HG03571 (cell line): Measurements from ENCODE around the gene UNC5B.

Experiments used
- ATAC-seq: cut with Tn5 transposase; IDR thresholded peaks from one replicate; pipeline ENCODE4 v1.9.1; 2021; ENCODE audit not compliant: unreplicated experiment

The UNC5B gene

DNA sequence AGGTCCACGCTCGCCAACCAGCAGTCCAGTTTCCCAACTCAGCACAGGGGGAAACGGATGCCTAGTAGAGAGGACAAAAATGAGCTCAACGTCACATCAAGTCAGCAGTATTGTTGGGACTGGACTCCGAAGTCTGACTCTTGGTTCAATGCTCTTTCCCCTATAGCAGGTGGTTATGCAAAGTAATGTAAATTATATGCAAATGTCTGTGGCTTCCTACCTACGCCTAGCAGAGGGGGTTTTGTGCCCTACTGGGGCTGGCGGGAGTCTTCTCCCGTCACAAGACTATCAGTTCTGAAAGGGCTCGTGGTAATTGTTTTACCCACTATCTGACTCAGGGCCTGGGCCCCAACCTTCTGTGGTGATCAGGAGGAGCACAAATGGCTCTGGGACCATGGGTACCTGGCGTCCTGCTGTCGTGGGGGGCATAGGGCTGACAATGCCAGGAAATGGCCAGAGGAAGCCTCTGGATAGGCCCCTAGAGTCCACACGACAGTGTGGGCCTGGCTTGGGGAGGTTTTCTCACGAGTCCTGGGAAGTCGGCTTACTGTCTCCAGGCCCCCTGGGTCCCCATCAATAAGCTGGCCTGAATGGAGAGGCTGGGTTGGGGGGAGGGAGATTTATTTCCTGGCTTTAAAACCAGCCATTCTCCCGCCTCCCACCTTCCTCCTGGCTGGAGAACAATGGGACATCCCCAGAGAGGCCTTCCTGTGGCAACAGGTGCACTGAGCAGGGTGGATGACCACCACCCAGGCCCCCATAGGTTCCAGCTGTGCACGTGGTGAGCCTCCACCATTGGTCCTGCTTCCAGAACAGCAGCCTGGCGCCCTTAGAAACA, 41.8 kb downstream of the UNC5B start:
- ATAC-seq = no peak

DNA sequence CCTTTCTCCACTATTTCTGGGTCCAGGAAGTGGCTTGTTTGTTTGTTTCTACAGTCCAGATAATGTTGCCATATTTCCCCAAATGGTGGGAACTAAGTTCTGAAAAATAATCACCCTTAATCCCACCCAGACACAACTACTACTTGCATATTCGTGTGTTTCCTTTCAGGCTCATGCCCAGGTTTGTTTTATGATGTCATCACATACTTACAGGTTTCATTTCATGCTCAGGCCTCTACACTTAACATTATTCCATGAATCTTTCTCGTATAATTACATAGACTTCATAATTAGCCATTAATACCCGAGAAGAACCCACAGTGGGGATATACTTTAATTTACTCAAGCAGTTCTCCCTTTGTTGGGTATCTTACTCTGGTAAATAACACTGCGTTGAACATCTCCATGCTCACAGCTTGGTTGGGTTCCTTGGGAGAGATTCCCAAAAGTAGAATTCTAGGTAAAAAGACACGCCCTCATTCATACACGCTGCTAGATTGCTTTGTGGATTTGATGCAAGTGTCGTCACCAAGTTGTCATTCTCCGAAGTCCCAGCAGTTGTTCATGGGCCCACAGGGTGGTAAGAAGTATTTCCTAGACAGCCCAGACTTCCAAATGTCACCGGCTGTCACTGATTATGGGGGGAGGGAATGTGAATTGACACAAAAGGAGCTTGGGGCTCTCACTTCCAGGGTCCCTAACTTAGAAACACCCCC, 42.6 kb downstream of the UNC5B start:
- ATAC-seq = no peak

DNA sequence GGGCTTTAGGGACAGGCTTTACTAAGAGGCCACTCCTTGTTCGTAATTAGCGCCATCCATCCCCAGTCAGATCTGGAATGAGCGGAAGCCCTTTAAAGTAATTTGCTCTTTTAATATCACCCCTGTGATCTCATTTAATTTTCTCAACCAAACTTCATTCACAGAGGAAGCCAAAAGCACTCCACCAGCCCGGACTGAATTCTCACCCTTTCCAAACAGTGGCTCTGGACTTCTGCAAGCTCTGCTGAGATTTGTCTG, 43.1 kb downstream of the UNC5B start:
- no peak for ATAC-seq

DNA sequence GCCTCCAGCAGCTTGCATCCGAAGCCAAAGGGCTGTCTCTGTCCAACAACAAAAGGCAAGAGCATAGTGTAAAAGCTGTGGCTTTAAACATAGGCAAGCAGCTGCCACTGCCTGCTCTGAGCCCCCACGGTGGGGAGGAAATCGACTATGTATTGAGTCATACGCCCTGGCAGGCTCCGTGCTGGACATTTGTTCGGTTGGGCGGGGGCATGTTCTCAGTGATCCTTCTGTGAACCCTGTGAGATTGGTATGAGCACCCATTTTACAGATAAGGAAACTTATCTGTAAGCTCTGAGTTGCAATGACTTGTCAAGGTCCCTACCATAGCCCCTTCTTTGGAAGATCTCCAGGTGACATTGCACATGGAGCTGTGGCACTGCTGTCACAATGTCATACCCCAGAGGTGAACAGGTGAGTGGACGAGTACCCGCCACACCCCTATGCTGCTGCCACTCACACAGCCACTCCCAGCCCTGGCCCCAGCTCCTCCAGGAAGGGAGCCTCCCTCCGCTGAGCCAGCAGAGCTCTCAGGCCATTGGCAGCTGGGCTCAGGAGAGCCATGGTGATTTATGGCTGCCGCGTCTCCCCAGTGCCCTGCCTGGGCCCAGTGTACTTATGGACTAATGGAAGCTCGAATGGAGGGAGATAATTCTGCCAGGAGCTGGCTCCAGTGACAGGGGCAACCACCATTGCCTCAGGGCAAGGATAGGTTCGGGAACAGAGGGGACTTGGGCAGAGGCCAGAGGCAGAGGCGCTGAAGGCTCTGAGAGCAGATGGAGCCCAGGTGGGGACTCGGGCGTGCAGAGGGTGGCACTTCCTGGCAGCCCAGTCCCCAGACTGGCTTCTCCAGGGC, 43.7 kb downstream of the UNC5B start:
- no peak for ATAC-seq

DNA sequence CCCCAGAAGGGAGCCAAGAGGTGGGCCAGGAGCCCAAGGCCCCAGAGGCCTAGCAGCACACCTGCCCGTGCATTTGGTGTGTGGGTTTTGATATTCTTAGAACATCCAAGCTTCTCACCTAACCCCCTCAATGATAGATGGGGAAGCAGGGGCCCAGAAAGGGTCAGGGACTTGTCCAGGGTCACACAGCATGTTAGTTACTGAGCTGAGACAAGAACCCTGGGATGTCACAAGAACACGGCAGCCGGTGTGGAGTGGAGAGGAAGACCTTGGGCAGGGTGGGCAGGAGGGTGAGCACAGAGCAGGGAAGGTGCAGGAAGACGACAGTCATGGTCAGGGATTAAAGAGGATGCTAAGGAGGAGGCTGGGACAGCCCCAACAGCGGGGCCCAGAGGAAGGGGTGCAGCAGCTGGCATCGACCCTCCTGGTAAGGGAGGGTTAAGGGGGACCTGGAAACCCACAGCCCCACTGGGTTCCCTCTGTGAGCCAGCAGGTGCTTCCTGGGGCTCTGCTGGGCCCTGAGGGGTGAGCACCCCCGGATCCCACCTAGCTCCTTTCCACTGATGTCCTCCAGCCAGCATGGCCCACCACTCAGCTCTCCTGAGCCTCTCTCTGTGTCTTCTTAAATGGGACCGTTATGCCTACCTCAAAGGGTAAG, 44.4 kb downstream of the UNC5B start:
- ATAC-seq = no peak

DNA sequence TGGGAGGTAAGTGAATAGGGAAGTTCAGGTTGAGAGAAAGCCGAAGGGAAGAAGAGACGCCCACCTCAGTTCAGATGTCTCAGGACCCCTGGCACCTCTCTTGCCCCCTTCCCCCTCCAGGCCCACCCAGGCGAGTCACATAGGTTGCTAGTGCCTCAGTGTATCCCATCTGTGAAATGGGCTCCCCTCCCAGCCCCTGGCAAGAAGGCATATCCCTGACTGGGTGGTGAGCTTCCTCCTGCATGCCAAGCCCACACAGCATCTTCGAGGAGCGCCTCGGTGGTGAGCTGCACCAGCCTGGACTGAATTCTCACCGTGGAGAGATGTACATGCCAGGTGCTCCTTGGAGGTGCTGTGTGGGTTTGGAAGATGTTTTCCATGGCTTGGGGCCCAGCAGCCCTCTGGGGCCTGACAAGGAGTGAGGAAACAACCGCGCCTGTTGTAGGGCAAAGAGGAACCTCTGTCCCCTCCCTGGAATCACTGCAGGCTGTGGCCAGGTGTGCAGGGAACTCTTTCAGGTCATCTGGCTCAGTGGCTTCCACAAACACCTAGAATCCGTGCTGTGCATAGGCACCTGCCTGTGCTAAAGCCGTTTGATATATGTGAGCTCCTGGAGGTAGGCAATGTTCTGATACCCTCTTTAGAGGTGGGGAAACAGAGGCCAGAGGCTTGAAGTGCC, 45.1 kb downstream of the UNC5B start:
- ATAC-seq = no peak

DNA sequence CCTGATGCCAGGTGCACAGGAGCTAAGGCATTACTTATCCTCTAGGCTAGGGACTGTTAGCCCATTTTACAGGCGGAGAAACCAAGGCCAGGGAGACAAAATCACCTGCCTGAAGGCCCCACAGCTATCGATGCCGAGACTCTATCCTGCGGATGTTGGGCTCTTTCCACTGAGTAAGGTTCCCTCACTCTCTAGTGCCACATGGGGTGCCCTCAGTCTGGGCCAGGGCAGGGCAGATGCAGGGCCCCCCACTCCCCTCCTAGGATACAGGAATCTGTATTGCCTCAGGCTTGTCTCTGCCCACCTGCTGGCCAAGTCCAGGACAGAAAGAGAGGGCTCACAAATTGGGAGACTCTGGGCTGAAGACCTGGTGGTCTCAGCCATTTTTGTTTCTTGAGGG, 45.7 kb downstream of the UNC5B start:
- no peak for ATAC-seq

DNA sequence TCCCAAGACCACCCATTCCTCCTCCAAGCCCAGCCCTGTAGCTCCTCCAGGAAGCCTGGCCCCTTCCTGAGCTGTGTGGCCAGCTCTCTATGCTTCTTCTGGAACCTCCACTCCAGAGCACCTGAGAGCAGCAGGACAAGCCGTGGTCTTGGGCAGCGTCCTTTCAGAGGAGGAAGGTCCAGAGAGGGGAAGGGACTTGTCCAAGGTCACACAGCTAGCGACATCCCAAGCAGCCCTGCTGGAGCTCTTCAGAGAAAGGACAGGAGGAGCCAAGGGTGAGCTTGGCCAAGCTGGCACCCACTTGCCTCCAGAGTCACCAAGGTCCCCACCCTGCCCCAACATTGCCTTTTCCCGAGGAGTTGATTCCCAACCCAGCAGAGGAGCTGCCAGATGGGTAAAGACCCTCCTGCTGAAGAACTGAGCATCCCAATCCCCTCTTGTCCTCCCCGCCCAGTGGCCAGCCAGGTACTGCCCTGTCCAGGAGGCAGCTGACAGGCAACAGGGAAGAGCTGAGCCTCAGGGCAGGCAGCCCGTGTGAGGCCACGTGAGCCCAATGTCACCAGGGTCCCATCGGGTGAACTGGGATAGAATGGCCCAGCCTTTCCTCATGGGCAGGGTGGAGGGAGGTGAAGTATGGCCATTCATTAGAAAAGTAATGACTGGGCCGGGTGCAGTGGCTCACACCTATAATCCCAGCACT, 46.2 kb downstream of the UNC5B start:
- ATAC-seq = no peak

DNA sequence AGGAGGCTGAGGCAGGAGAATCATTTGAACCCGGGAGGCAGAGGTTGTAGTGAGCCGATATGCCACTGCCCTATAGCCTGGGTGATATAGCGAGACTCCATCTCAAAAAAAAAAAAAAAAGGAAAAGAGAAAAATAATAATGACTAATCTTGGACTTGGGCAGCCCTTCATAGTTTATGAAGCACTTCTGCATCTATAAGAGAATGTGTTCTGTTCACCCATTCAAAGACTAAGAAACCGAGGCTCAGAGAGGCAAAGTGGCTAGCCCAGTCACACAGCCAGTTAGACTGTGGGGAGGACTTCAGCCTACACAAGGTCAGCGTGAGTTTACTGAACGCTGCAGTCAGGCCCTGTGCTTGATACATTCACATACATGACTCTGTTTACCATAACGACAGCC, 46.9 kb downstream of the UNC5B start:
- ATAC-seq = no peak

DNA sequence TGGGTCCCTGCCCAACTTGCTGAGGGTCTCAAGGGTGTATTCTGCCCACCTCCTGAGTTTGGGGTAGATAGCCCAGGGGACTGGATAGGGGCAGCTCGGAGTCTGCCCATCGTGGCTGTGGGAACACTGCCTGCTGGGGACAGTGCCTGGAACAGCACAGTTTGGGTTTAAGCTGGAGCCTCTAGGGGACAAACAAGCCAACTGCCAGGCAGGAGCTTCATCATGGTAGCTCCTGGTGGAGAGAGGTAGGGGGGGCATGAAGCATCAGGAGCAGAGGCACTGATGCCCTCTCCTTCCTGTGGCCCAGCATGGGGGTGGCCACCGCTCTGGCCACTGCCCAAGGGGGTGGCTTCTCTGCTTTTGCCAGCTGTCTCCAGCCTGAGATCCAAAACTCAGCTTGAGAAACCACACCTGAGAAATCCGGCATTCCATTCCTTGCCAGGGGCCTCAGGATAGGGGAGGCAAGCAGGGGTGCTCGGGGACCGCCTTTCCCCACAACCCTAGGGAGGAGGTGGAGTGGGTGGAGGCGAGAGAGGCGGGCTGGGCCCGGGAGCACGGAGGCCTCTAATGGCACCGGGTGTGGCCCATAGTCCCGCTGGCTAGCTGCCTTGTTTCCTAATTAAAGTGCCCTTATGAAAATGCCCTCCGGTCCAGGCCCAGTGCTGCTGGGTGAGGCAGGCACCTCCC, 47.6 kb downstream of the UNC5B start:
- no peak for ATAC-seq

DNA sequence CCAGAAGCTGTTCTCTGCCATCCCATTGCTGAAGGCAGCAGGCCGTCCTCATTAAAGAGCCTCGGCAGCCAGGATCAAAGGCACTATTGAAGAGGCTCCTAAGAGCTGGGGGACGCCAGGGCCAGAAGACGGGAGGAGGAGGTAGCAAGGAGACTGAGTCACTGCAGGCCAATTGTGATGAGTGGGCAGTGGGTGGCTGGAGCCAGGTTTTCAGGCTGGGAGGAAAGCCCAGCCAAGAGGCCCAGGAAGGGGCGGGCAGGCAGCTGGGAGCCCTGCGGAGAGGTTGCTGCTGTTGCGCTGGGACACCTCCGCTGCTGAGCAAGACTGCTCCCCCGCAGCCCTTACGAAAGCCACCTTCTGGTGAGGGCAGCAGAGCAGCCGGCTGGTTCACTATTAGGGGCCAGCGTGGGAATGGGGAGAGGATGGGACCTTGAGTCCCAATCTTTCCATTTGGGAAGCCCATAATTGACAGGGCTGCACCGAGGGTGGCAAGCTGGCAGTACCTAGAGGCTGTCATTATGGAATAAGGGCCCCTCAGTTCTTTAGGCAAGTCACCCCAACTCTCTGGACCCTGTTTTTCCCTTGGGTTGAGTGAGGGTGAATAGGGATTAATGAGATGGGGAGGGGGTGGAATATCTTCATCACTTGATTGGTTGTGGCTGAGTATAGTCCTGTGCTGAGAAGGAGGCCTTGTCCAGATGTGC, 48.4 kb downstream of the UNC5B start:
- ATAC-seq = no peak

DNA sequence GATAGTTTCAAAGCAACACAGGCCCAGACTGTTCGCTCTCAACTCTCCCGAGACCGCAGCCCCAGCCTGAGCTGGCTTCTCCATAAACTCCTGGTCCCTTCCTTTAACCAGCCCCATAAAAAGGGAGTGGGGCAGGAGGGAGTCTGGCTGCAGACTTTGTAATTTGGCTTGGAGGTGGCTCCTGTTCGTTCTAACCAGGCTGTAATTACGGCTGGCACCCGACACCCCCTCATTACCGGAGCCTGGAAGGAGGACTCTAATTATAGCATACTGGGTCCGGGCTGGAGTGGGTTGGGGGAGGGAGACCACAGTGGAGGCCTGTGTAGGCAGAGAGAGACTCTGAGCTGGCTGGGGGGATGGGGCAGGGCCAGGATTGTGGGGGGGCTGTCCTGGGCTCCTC, 49.7 kb downstream of the UNC5B start:
- ATAC-seq = no peak

DNA sequence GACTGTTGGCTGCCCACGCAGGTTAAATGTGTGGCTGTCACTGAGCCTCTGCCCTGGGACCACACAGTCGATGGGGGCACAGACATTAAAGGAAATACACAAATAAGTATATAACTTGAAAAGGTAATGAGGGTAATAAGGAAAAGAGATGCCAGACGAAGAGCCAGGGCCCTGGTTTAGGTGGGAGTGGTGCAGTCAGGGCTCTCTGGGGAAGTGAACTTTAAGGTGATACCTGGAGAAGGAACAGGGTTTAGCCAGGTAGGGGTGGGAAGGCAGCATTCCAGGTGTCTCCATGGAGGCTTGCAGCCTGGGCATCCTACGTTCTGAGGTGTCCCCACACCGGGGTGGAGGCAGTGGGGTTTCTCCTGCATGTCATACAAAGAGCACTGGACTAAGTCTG, 50.4 kb downstream of the UNC5B start:
- no peak for ATAC-seq

DNA sequence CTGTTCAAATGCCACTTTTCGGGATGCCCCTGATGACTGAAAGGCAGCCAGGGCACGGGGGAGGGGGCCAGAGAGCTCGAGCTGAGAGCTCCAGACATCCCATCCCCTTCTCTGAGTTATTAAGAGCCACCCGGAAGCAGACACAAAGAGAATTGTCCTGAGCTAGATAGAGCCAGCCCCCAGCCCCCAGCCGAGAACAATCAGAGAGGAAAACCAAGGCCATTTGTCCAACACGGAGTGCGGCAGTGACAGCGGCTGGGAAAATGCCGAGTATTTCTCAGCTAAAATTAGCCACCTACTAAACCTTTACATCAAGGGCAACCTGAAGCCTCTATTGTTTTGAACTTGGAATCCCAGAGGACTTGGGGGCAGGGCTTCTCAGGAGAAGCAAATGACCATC, 51.0 kb downstream of the UNC5B start:
- ATAC-seq = no peak

DNA sequence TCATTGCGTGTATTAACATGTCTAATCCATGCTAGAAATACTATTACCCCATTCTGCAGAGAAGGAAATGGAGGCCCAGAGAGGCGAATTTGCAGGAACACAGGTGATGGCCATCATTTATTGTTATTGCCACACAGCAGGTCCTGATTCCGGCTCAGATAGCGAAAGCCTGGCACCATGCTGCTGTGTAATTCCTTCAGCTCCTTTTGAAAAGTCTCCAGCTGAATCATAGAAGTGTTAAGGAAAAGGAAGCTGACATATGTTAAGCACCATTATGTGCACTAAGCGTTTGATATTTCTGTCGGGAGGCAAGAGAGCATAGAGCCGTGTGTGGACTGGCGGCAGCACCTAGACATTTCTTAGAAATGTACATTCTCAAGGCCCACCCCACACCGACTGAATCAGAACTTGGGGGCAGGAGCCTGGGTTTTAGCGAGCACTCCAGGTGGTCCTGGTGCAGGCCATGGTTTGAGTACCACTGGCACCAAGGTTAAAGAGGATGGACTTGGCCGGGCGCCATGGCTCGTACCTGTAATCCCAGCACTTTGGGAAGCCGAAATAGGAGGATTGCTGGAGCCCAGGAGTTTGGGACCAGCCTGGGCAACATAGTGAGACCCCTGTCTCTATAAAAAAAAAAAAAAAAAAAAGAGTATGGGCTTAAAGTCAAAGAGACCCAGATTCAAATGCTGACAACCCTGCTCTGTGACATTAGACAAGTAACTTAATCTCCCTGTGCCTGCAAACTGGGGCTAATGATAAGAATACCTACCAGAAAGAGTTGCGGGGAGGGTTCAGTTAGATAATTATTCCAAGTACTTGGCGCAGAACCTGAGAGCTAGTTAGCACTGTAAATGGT, 52.2 kb downstream of the UNC5B start:
- no peak for ATAC-seq

DNA sequence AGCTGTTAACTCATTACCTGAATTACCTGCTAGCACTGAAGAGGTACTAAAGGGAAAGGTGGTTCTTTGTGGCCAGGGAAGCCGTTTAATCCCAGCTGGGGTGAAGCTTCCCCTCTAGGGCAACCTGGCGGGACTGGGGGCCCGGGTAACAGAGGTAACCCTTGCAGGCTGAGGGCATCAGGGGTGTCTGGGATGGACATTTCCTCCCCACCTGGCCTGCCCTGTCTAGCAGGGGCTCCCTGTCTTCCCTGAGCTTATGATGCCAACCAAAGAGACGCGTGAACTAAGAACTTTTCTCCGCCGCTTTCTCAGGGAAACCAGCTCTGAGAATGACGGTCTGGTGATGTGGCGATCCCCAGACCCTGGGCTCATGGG, 52.8 kb downstream of the UNC5B start:
- ATAC-seq = no peak

DNA sequence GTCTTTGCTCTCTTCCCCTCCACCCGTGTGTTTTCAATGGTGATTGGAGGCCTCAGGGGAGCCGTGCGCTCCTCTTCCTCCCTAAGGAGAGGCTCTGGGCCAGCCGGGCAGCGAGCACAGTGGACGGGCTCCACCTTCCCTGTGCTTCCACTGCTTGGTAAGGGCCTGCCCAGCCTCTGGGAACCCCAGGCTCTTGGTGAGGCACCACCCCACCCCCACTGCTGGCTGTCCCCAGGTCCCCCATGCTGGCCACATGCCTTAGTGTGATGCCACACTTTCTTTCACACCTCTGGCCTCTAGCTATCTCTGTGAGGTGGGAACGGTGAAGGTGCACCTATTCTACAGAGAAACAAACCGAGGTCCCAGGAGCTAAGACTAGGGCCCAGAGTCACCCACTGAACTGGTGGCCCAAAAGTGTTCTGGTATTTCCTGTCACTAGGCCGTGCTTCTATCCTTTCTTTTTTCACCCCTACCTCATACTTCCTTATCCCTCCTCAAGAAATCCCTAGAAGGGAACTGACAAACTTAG, 53.3 kb downstream of the UNC5B start:
- no peak for ATAC-seq
